ENCODE data around the gene MKNK2.

MKNK2 gene

DNA sequence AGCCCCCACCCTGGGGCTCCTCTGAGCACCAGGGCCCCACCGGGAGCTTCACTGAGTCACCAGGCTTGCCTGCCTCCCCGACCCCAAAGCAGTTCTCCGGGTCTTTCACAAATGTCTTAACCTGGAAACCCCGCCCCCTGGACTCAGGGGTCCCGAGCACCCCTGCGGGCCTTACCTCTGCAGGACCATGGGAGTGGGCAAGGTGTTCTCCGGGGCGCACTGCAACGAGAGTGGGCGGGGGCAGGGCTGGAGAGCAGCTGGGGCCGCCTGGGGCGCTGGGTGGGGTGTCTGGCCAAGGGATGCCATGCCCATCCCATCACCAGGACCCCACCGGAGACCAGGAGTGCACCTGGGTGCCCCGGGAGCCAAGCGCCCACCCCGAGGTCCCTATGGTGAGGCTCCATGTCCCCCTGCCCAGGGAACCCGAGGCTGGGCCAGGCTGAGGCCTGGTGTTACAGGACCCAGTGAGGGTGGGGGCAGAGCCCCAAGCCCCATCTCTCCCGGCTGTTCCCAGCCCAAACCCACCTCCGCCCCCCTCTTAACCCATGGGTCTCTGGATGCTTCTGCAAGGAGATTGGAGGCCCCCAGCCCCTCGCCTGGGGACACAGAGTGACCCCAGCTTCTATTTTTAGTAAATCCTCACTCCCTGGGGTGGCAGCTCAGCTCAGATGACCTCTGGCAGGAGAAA, 10.9 kb downstream of the MKNK2 start:
- ChIA-PET POLR2A (interaction anchor here (0.6 kb wide), 1 partner anchor 55 kb away, joined by 5 read pairs; no protein-coding TSS in a partner anchor), CTCF (interaction anchor here (1.2 to 2.8 kb wide), 3 partner anchors 8 to 20 kb away, joined by 3 to 9 read pairs (median 3); no protein-coding TSS in a partner anchor)

GRCh38 chr19:2039089-2039958, 11.7 kb downstream of the MKNK2 start:
- peaks cover 2 to 47% (median 32%) of the 10 kb centered on the region in 4 experiments for H3K36me3 ChIP-seq (ENCODE audit: control insufficient read depth in 4 of 4, insufficient read depth in 4 of 4, low read length in 3 of 4)
- POLR2A ChIA-PET = interaction anchor here (0.6 kb wide), 1 partner anchor 56 kb away, joined by 5 read pairs; no protein-coding TSS in a partner anchor

More for the DNA sequence above, 10.9 kb downstream of the MKNK2 start:
- 93% methylated on average over 18 of the region's 20 CpGs for WGBS (ENCODE audit: insufficient coverage)
- Histone ChIP-seq H3K9me3 (ENCODE audit: control extremely low read depth in 1 of 5, control insufficient read depth in 4 of 5, insufficient read depth in 2 of 5, low read depth in 1 of 5, low read length in 4 of 5) (peaks cover 0 to 7% (median 0%) of the 10 kb centered on the region in 5 experiments), H3K4me1 (ENCODE audit: control extremely low read depth in 1 of 4, control insufficient read depth in 4 of 4, insufficient read depth in 4 of 4, low read length in 3 of 4) (peaks cover 0 to 47% (median 34%) of the 10 kb centered on the region in 4 experiments), H3K4me3 (ENCODE audit: control insufficient read depth in 1 of 7, extremely low read depth in 1 of 7, insufficient read depth in 4 of 7, low read depth in 2 of 7, low read length in 6 of 7) (no peak overlapping the region), H3K27ac (ENCODE audit: insufficient read depth in 1 of 2, low read depth in 1 of 2, low read length in 2 of 2, poor library complexity in 1 of 2, severe bottlenecking in 2 of 2) (peak overlapping the region in 1 of 2 experiments; percentile 5), H3K36me3 (ENCODE audit: control insufficient read depth in 4 of 4, insufficient read depth in 4 of 4, low read length in 3 of 4) (peaks cover 2 to 53% (median 35%) of the 10 kb centered on the region in 4 experiments), H3K27me3 (replicated peaks in 2 of 5; ENCODE audit: control insufficient read depth in 4 of 5, insufficient read depth in 5 of 5, low read length in 4 of 5) (no peaks in the 10 kb centered on the region)
- DNase-seq = no peak

GRCh38 chr19:2038284-2039088, 12.6 kb downstream of the MKNK2 start:
- no peak for DNase-seq
- POLR2A ChIA-PET = interaction anchor here (1.0 kb wide), 1 partner anchor 16 kb away, joined by 3 read pairs; no protein-coding TSS in a partner anchor
- H3K27ac ChIP-seq (ENCODE audit: insufficient read depth in 1 of 2, low read depth in 1 of 2, low read length in 2 of 2, poor library complexity in 1 of 2, severe bottlenecking in 2 of 2) = no peak overlapping the region
- H3K36me3 ChIP-seq (ENCODE audit: control insufficient read depth in 4 of 4, insufficient read depth in 4 of 4, low read length in 3 of 4) = peaks cover 2 to 43% (median 31%) of the 10 kb centered on the region in 4 experiments
- WGBS (ENCODE audit: insufficient coverage) = 94% methylated on average over 36 of the region's 44 CpGs
- no peaks in the 10 kb centered on the region for H3K27me3 ChIP-seq (replicated peaks in 2 of 5; ENCODE audit: control insufficient read depth in 4 of 5, insufficient read depth in 5 of 5, low read length in 4 of 5)
- CTCF ChIA-PET = no interaction called here
- H3K4me1 ChIP-seq (ENCODE audit: control extremely low read depth in 1 of 4, control insufficient read depth in 4 of 4, insufficient read depth in 4 of 4, low read length in 3 of 4) = peaks cover 0 to 45% (median 33%) of the 10 kb centered on the region in 4 experiments
- peaks cover 0 to 7% (median 0%) of the 10 kb centered on the region in 5 experiments for H3K9me3 ChIP-seq (ENCODE audit: control extremely low read depth in 1 of 5, control insufficient read depth in 4 of 5, insufficient read depth in 2 of 5, low read depth in 1 of 5, low read length in 4 of 5)
- H3K4me3 ChIP-seq (ENCODE audit: control insufficient read depth in 1 of 7, extremely low read depth in 1 of 7, insufficient read depth in 4 of 7, low read depth in 2 of 7, low read length in 6 of 7) = no peak overlapping the region

More at GRCh38 chr19:2039089-2039958, 11.7 kb downstream of the MKNK2 start:
- H3K4me1 ChIP-seq (ENCODE audit: control extremely low read depth in 1 of 4, control insufficient read depth in 4 of 4, insufficient read depth in 4 of 4, low read length in 3 of 4) = peaks cover 0 to 43% (median 32%) of the 10 kb centered on the region in 4 experiments
- no peak overlapping the region for H3K4me3 ChIP-seq (ENCODE audit: control insufficient read depth in 1 of 7, extremely low read depth in 1 of 7, insufficient read depth in 4 of 7, low read depth in 2 of 7, low read length in 6 of 7)
- DNase-seq = no peak
- H3K27me3 ChIP-seq (replicated peaks in 2 of 5; ENCODE audit: control insufficient read depth in 4 of 5, insufficient read depth in 5 of 5, low read length in 4 of 5) = no peaks in the 10 kb centered on the region
- H3K27ac ChIP-seq (ENCODE audit: insufficient read depth in 1 of 2, low read depth in 1 of 2, low read length in 2 of 2, poor library complexity in 1 of 2, severe bottlenecking in 2 of 2) = peak overlapping the region in 1 of 2 experiments; percentile 7
- CTCF ChIA-PET = interaction anchor here (1.2 kb wide), 1 partner anchor 19 kb away, joined by 3 read pairs; no protein-coding TSS in a partner anchor
- WGBS (ENCODE audit: insufficient coverage) = 97% methylated on average over 23 of the region's 30 CpGs
- H3K9me3 ChIP-seq (ENCODE audit: control extremely low read depth in 1 of 5, control insufficient read depth in 4 of 5, insufficient read depth in 2 of 5, low read depth in 1 of 5, low read length in 4 of 5) = peaks cover 0 to 7% (median 0%) of the 10 kb centered on the region in 5 experiments

DNA sequence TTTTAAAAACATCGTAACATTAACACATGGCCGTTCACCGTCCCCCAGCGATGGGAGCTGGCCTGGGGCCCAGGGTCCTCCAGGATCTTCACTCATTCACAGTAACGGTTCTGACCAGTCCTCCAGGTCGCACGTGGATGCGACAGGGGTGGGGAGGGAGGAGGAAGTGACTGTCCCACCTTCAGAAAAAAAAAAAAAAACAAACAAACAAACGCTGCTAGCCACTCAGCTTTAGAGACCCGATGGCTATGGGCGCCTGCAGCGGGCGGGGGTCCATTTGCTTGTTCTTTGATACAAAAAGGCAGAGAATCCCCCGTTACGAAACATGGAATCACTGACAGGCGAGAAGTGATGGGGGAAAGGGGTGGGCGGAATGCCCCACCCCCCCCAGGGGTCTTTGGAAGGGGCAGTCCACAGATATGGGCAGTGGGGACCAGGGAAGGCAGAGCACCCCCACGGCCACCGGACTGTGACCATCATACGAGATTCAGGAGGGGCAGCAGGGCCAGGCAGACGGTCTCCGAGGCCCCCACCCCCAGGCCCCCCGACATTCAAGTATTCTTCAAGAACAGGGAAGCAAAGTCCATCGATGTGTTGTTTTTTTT, 13.3 kb downstream of the MKNK2 start:
- peaks cover 2 to 35% (median 27%) of the 10 kb centered on the region in 4 experiments for H3K36me3 ChIP-seq (ENCODE audit: control insufficient read depth in 4 of 4, insufficient read depth in 4 of 4, low read length in 3 of 4)
- no peaks in the 10 kb centered on the region for H3K27me3 ChIP-seq (replicated peaks in 2 of 5; ENCODE audit: control insufficient read depth in 4 of 5, insufficient read depth in 5 of 5, low read length in 4 of 5)
- peaks cover 3 to 45% (median 32%) of the 10 kb centered on the region in 4 experiments for H3K4me1 ChIP-seq (ENCODE audit: control extremely low read depth in 1 of 4, control insufficient read depth in 4 of 4, insufficient read depth in 4 of 4, low read length in 3 of 4)
- no peak overlapping the region for H3K4me3 ChIP-seq (ENCODE audit: control insufficient read depth in 1 of 7, extremely low read depth in 1 of 7, insufficient read depth in 4 of 7, low read depth in 2 of 7, low read length in 6 of 7)
- DNase-seq = no peak
- ChIA-PET POLR2A (interaction anchor here (1.0 kb wide), 1 partner anchor 17 kb away, joined by 3 read pairs; no protein-coding TSS in a partner anchor), CTCF (no interaction called here)
- no peak overlapping the region for H3K27ac ChIP-seq (ENCODE audit: insufficient read depth in 1 of 2, low read depth in 1 of 2, low read length in 2 of 2, poor library complexity in 1 of 2, severe bottlenecking in 2 of 2)
- WGBS (ENCODE audit: insufficient coverage) = 96% methylated on average over 14 of the region's 24 CpGs
- H3K9me3 ChIP-seq (ENCODE audit: control extremely low read depth in 1 of 5, control insufficient read depth in 4 of 5, insufficient read depth in 2 of 5, low read depth in 1 of 5, low read length in 4 of 5) = peaks cover 0 to 7% (median 0%) of the 10 kb centered on the region in 5 experiments

- DNase-seq = no peak
- Histone ChIP-seq H3K27me3 (replicated peaks in 2 of 5; ENCODE audit: control insufficient read depth in 4 of 5, insufficient read depth in 5 of 5, low read length in 4 of 5) (no peaks in the 10 kb centered on the region), H3K36me3 (ENCODE audit: control insufficient read depth in 4 of 4, insufficient read depth in 4 of 4, low read length in 3 of 4) (peaks cover 2 to 35% (median 23%) of the 10 kb centered on the region in 4 experiments), H3K27ac (ENCODE audit: insufficient read depth in 1 of 2, low read depth in 1 of 2, low read length in 2 of 2, poor library complexity in 1 of 2, severe bottlenecking in 2 of 2) (no peak overlapping the region), H3K4me1 (ENCODE audit: control extremely low read depth in 1 of 4, control insufficient read depth in 4 of 4, insufficient read depth in 4 of 4, low read length in 3 of 4) (peaks cover 5 to 47% (median 32%) of the 10 kb centered on the region in 4 experiments), H3K4me3 (ENCODE audit: control insufficient read depth in 1 of 7, extremely low read depth in 1 of 7, insufficient read depth in 4 of 7, low read depth in 2 of 7, low read length in 6 of 7) (no peak overlapping the region), H3K9me3 (ENCODE audit: control extremely low read depth in 1 of 5, control insufficient read depth in 4 of 5, insufficient read depth in 2 of 5, low read depth in 1 of 5, low read length in 4 of 5) (peaks cover 0 to 7% (median 0%) of the 10 kb centered on the region in 5 experiments)
- ChIA-PET POLR2A (interaction anchor here (0.5 kb wide), 1 partner anchor 135 kb away, joined by 6 read pairs; no protein-coding TSS in a partner anchor), CTCF (interaction anchor here (0.7 kb wide), 1 partner anchor 36 kb away, joined by 3 read pairs; no protein-coding TSS in a partner anchor)
- WGBS (ENCODE audit: insufficient coverage) = 100% methylated on average over 3 of the region's 8 CpGs
These were observed 14.6 kb downstream of the MKNK2 start for GRCh38 chr19:2036424-2036823.

GRCh38 chr19:2035590-2035991, 15.5 kb downstream of the MKNK2 start:
- peaks cover 1 to 26% (median 19%) of the 10 kb centered on the region in 4 experiments for H3K36me3 ChIP-seq (ENCODE audit: control insufficient read depth in 4 of 4, insufficient read depth in 4 of 4, low read length in 3 of 4)
- no peak overlapping the region for H3K27ac ChIP-seq (ENCODE audit: insufficient read depth in 1 of 2, low read depth in 1 of 2, low read length in 2 of 2, poor library complexity in 1 of 2, severe bottlenecking in 2 of 2)
- H3K9me3 ChIP-seq (ENCODE audit: control extremely low read depth in 1 of 5, control insufficient read depth in 4 of 5, insufficient read depth in 2 of 5, low read depth in 1 of 5, low read length in 4 of 5) = peaks cover 0 to 7% (median 0%) of the 10 kb centered on the region in 5 experiments
- no peak overlapping the region for H3K4me3 ChIP-seq (ENCODE audit: control insufficient read depth in 1 of 7, extremely low read depth in 1 of 7, insufficient read depth in 4 of 7, low read depth in 2 of 7, low read length in 6 of 7)
- CTCF ChIA-PET = interaction anchor here (1.2 to 1.4 kb wide), 2 partner anchors 10 to 33 kb away, joined by 3 to 4 read pairs; no protein-coding TSS in a partner anchor
- 88% methylated on average over 12 of the region's 14 CpGs for WGBS (ENCODE audit: insufficient coverage)
- DNase-seq = no peak
- H3K27me3 ChIP-seq (replicated peaks in 2 of 5; ENCODE audit: control insufficient read depth in 4 of 5, insufficient read depth in 5 of 5, low read length in 4 of 5) = no peaks in the 10 kb centered on the region
- peaks cover 5 to 40% (median 28%) of the 10 kb centered on the region in 4 experiments for H3K4me1 ChIP-seq (ENCODE audit: control extremely low read depth in 1 of 4, control insufficient read depth in 4 of 4, insufficient read depth in 4 of 4, low read length in 3 of 4)
- POLR2A ChIA-PET = interaction anchor here (0.6 to 1.2 kb wide), 2 partner anchors 8 to 16 kb away, joined by 4 to 5 read pairs; no protein-coding TSS in a partner anchor
